Fibroblast of lung (primary cell): Measurements from ENCODE around the gene HERC3.

Experiments used
- CTCF ChIP-seq, 2 donors: IDR thresholded peaks in 1 of 2; conservative IDR thresholded peaks in 1 of 2; 1 replicate in 1 of 2; 2 replicates in 1 of 2; pipeline ENCODE4 v1.5.1; 2011 to 2012; ENCODE audit warnings: low read length in 2 of 2, control low read depth in 1 of 2, inconsistent platforms in 1 of 2, low read depth in 1 of 2, mild to moderate bottlenecking in 1 of 2
- EZH2 ChIP-seq: IDR thresholded peaks from 2 replicates; pipeline ENCODE4 v1.5.1; 2012; ENCODE audit warnings: low read length, control low read depth, mild to moderate bottlenecking; ENCODE audit errors: missing control alignments

DNA sequence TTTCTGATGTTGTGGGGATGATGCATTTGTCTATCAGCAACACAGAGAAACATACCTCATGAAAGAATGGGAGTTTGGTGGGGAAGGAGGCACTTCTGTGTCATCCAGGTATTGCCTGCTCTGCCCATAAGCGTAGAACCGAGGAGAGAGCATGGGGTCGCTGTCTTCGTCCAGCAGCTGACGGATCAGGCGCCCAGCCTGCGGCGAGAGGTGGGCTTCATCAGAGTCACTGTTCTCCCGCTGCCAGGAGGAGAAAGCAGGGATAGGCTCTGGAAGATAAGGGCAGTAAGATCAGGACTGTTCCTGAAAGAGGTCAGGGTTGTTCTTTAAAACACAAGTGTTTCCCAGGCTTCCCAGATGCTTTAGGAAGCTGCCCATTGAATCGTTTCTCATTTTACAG is 158.1 kb downstream of the HERC3 start:
- no peak for TF ChIP-seq EZH2
- TF ChIP-seq CTCF (conservative IDR thresholded peaks at IDR 0.05 in 1 of 2, IDR thresholded peaks at IDR 0.05 in 1 of 2; ENCODE audit: low read depth in 1 of 2, low read length in 2 of 2): no peak
